ENCODE results near the gene DCAF15. TPM values are rescaled to one million over a fixed set of nuclear protein-coding genes. Genes with fewer than 3 reads are reported as not detected.
"Not testable (repeated sequence)": the region's sequence is repeated elsewhere in the genome, so short reads cannot be mapped to it uniquely, and the experiment has no call there.

Gene DCAF15
- total RNA-seq, 4 donors from 2014 or later = 14.7 to 23.1 (median 19.5) TPM

- no peak for TF ChIP-seq POLR2A (IDR thresholded peaks at IDR 0.05)
- TF ChIP-seq CTCF (IDR thresholded peaks at IDR 0.05) = no peak
- 79 to 87% methylated on average over 14 of the region's 14 CpGs for WGBS, 2 donors
- H3K4me3 ChIP-seq = no peak overlapping the region
- no peaks in the 10 kb centered on the region for H3K27me3 ChIP-seq
- H3K9me3 ChIP-seq = peaks cover 0 to 7% (median 0%) of the 10 kb centered on the region in 3 donors
- DNase-seq = no peak
- H3K27ac ChIP-seq = no peak overlapping the region
- intact Hi-C loops (cut with DNase I) = no loop called here
- no peaks in the 10 kb centered on the region for H3K4me1 ChIP-seq
- peaks cover 41 to 100% (median 42%) of the 10 kb centered on the region in 3 donors for H3K36me3 ChIP-seq
These were observed 34.4 kb upstream of the DCAF15 start for GRCh38 chr19:13917888-13918406.

GRCh38 chr19:13918726-13919411 is 33.4 kb upstream of the DCAF15 start:
- 95 to 98% methylated on average over 7 of the region's 34 CpGs for WGBS, 2 donors
- intact Hi-C loops (cut with DNase I) = no loop called here
- Histone ChIP-seq H3K4me3 (no peak overlapping the region), H3K4me1 (no peaks in the 10 kb centered on the region), H3K27ac (no peak overlapping the region), H3K36me3 (peaks cover 40 to 100% (median 42%) of the 10 kb centered on the region in 3 donors), H3K27me3 (no peaks in the 10 kb centered on the region), H3K9me3 (peaks cover 0 to 7% (median 0%) of the 10 kb centered on the region in 3 donors)
- no peak for DNase-seq
- TF ChIP-seq POLR2A (IDR thresholded peaks at IDR 0.05) (no peak), CTCF (IDR thresholded peaks at IDR 0.05) (no peak)

GRCh38 chr19:13920524-13920923 is 31.8 kb upstream of the DCAF15 start:
- H3K4me3 ChIP-seq = no peak overlapping the region
- WGBS, 2 donors = 97% methylated on average over 4 of the region's 11 CpGs; no CpG with 5 or more reads in 1 of the 2 donors
- H3K4me1 ChIP-seq = no peaks in the 10 kb centered on the region
- TF ChIP-seq CTCF (IDR thresholded peaks at IDR 0.05) (no peak), POLR2A (IDR thresholded peaks at IDR 0.05) (no peak)
- H3K27me3 ChIP-seq = no peaks in the 10 kb centered on the region
- DNase-seq = no peak
- H3K27ac ChIP-seq = no peak overlapping the region
- intact Hi-C loops (cut with DNase I) = no loop called here
- peaks cover 42 to 100% (median 48%) of the 10 kb centered on the region in 3 donors for H3K36me3 ChIP-seq
- H3K9me3 ChIP-seq = peaks cover 0 to 7% (median 0%) of the 10 kb centered on the region in 3 donors

- intact Hi-C loops (cut with DNase I) = no loop called here
- TF ChIP-seq CTCF (IDR thresholded peaks at IDR 0.05) (no peak), POLR2A (IDR thresholded peaks at IDR 0.05) (no peak)
- 94% methylated on average over 2 of the region's 2 CpGs; no CpG with 5 or more reads in 1 of the 2 donors for WGBS, 2 donors
- Histone ChIP-seq H3K27me3 (no peaks in the 10 kb centered on the region), H3K4me3 (no peak overlapping the region), H3K9me3 (peaks cover 0 to 7% (median 0%) of the 10 kb centered on the region in 3 donors), H3K4me1 (no peaks in the 10 kb centered on the region), H3K27ac (no peak overlapping the region), H3K36me3 (peaks cover 42 to 96% (median 48%) of the 10 kb centered on the region in 3 donors)
- DNase-seq = no peak
These were observed 31.2 kb upstream of the DCAF15 start for GRCh38 chr19:13920940-13921747.

GRCh38 chr19:13922118-13922517 is 30.2 kb upstream of the DCAF15 start:
- intact Hi-C loops (cut with DNase I); DNase-seq; H3K27me3 ChIP-seq; H3K27ac ChIP-seq; H3K4me3 ChIP-seq; H3K4me1 ChIP-seq; H3K9me3 ChIP-seq: not testable (repeated sequence)
- peaks cover 51 to 96% (median 52%) of the 10 kb centered on the region in 3 donors for H3K36me3 ChIP-seq
- whole genome bisulfite sequencing, 2 donors = 92 to 99% methylated on average over 6 of the region's 6 CpGs

Data from esophagus squamous epithelium (tissue), 5 donors.